HUES64 (cell line): ENCODE measurements around the gene FRMD3.

ENCODE experiments used
- H3K27ac ChIP-seq: 2 replicates; pipeline ENCODE4 v1.7.0; 2013; ENCODE audit warnings: low read depth, low read length, inconsistent platforms
- H3K27me3 ChIP-seq: 2 replicates; pipeline ENCODE4 v1.6.1; 2013; ENCODE audit warnings: mild to moderate bottlenecking, low read length; ENCODE audit not compliant: insufficient read depth
- H3K36me3 ChIP-seq: 2 replicates; pipeline ENCODE4 v1.6.1; 2013; ENCODE audit warnings: mild to moderate bottlenecking, low read length; ENCODE audit not compliant: insufficient read depth
- H3K4me1 ChIP-seq: 2 replicates; pipeline ENCODE4 v1.6.1; 2013; ENCODE audit warnings: mild to moderate bottlenecking, low read length, moderate library complexity; ENCODE audit not compliant: insufficient read depth
- H3K4me3 ChIP-seq: 2 replicates; pipeline ENCODE4 v1.5.1; 2013; ENCODE audit warnings: mild to moderate bottlenecking, low read length, moderate library complexity
- H3K9ac ChIP-seq: 2 replicates; pipeline ENCODE4 v1.6.1; 2013; ENCODE audit warnings: mild to moderate bottlenecking, low read depth, low read length
- H3K9me3 ChIP-seq: 2 replicates; pipeline ENCODE4 v1.6.1; 2013; ENCODE audit warnings: low read depth, low read length; ENCODE audit not compliant: insufficient read depth
- WGBS: fragments of 150-250, 120-280 bp; methylation state at CpG from one replicate; pipeline ENCODE4 v1.1.7; 2013; ENCODE audit warnings: missing lambda C conversion rate; 5-methylcytosine and 5-hydroxymethylcytosine counted together

FRMD3 gene

DNA sequence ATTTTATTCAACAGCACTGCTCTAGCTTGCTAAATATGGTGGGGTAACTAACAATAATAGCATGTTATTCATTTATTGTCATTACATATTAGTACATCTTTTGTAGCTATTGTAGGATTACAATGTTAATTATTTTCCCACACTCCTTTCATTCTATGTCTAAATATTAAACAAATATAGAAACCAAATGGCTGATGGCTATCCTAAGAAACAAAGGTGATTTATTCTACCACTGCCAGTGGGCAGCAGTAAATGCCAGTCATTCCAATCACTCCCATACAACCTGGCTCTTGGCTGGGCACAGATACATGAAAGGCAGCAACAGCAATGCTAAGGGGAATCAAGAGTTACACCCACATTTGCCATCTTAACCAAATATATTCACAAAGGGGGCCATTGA is 84.1 kb downstream of the FRMD3 start:
- no peak overlapping the region for H3K4me3 ChIP-seq
- H3K9ac ChIP-seq, result no peak overlapping the region
- no peak overlapping the region for H3K27ac ChIP-seq
- no peaks in the 10 kb centered on the region for H3K36me3 ChIP-seq
- H3K4me1 ChIP-seq, result no peaks in the 10 kb centered on the region
- no peaks in the 10 kb centered on the region for H3K9me3 ChIP-seq
- no peaks in the 10 kb centered on the region for H3K27me3 ChIP-seq

GRCh38 chr9:83451308-83451707 is 86.9 kb downstream of the FRMD3 start:
- Histone ChIP-seq H3K4me1 (no peaks in the 10 kb centered on the region), H3K27me3 (no peaks in the 10 kb centered on the region), H3K9ac (no peak overlapping the region), H3K27ac (no peak overlapping the region), H3K36me3 (no peaks in the 10 kb centered on the region), H3K4me3 (no peak overlapping the region), H3K9me3 (no peaks in the 10 kb centered on the region)
- WGBS, result 75% methylated on average over 4 of the region's 4 CpGs

GRCh38 chr9:83449983-83450382 is 88.2 kb downstream of the FRMD3 start:
- Histone ChIP-seq H3K9me3 (no peaks in the 10 kb centered on the region), H3K4me3 (no peak overlapping the region), H3K27ac (no peak overlapping the region), H3K9ac (no peak overlapping the region), H3K27me3 (no peaks in the 10 kb centered on the region), H3K36me3 (no peaks in the 10 kb centered on the region), H3K4me1 (no peaks in the 10 kb centered on the region)
- WGBS, result 93% methylated on average over 6 of the region's 6 CpGs

DNA sequence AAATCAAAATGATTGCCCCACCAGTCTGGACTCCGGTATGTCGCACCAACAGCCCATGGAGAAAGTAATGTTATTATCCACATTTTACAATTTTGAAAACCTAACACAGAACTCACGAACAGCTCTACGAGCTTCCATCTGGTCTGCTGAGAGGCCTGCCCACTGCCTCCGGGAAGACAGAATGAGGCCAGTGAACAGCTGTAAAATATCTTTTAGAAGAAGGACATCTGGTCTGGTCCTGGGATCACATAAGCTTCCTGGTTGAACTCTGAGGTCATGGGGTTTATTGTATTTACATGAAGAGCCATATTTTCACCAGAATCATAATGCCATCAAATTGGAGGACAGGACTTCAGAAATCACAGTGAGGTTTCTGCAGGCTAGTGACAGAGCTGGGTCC is 89.0 kb downstream of the FRMD3 start:
- Histone ChIP-seq H3K9ac (no peak overlapping the region), H3K9me3 (no peaks in the 10 kb centered on the region), H3K36me3 (no peaks in the 10 kb centered on the region), H3K27ac (no peak overlapping the region), H3K27me3 (no peaks in the 10 kb centered on the region), H3K4me3 (no peak overlapping the region), H3K4me1 (no peaks in the 10 kb centered on the region)
- 93% methylated on average over 5 of the region's 5 CpGs for WGBS

- H3K9ac ChIP-seq, result no peak overlapping the region
- H3K9me3 ChIP-seq, result no peaks in the 10 kb centered on the region
- no peak overlapping the region for H3K4me3 ChIP-seq
- H3K27me3 ChIP-seq, result no peaks in the 10 kb centered on the region
- H3K4me1 ChIP-seq, result no peaks in the 10 kb centered on the region
- H3K27ac ChIP-seq, result no peak overlapping the region
- 97% methylated on average over 5 of the region's 5 CpGs for WGBS
- H3K36me3 ChIP-seq, result no peaks in the 10 kb centered on the region
These were observed 89.6 kb downstream of the FRMD3 start for GRCh38 chr9:83448626-83449025.

- Histone ChIP-seq H3K9me3 (no peaks in the 10 kb centered on the region), H3K4me3 (no peak overlapping the region), H3K27ac (no peak overlapping the region), H3K4me1 (no peaks in the 10 kb centered on the region), H3K27me3 (no peaks in the 10 kb centered on the region), H3K36me3 (no peaks in the 10 kb centered on the region), H3K9ac (no peak overlapping the region)
- 96% methylated on average over 8 of the region's 8 CpGs for WGBS
These were observed 90.8 kb downstream of the FRMD3 start for GRCh38 chr9:83447351-83447750.

- Histone ChIP-seq H3K27me3 (no peaks in the 10 kb centered on the region), H3K9ac (no peak overlapping the region), H3K4me1 (no peaks in the 10 kb centered on the region), H3K36me3 (no peaks in the 10 kb centered on the region), H3K27ac (no peak overlapping the region), H3K4me3 (no peak overlapping the region), H3K9me3 (no peaks in the 10 kb centered on the region)
- WGBS, result 94% methylated on average over 6 of the region's 6 CpGs
These were observed 92.4 kb downstream of the FRMD3 start for GRCh38 chr9:83445703-83446265.

DNA sequence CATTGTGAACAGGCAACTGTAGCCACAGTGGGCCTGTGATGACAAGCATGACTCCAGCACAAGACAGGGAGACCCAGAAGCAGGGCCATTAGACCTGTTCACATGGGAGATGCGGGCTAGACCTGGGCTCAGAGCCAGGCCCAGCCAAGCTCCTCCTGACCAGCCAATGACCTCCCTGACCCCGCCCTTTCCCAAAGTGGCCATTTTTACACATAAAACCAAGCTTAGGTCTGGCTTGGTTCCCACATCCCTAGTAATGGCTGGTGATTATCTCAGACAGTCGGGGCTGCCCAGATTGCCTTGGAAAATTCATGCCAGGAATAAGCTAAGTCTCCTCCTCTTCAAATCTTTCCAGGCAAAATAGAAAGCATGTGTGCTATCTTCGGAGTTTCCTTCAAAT is 94.1 kb downstream of the FRMD3 start:
- H3K4me1 ChIP-seq, result no peaks in the 10 kb centered on the region
- H3K27ac ChIP-seq, result no peak overlapping the region
- H3K9ac ChIP-seq, result no peak overlapping the region
- H3K4me3 ChIP-seq, result no peak overlapping the region
- WGBS, result 93% methylated on average over 4 of the region's 4 CpGs
- H3K27me3 ChIP-seq, result no peaks in the 10 kb centered on the region
- H3K9me3 ChIP-seq, result no peaks in the 10 kb centered on the region
- no peaks in the 10 kb centered on the region for H3K36me3 ChIP-seq

DNA sequence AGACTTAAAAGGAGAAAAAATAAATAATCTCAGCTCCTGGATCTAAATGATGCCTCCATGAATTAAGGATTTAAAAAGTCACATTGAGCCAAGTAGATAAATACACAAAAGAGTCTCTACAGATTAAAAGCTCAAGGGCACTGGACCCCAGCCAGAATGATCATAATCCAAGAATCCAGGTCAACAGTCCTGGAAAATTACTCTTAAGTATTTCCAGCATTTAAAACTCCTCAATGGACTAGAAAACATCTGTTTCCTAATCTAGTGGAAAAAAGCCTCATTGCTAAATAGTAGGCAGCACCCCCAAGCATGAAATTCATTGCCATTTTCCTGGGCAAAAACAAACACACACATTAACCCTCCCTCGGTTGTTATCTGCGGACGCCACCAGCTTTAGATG is 96.8 kb downstream of the FRMD3 start:
- Histone ChIP-seq H3K27me3 (no peaks in the 10 kb centered on the region), H3K4me1 (no peaks in the 10 kb centered on the region), H3K4me3 (no peak overlapping the region), H3K9me3 (no peaks in the 10 kb centered on the region), H3K36me3 (no peaks in the 10 kb centered on the region), H3K9ac (no peak overlapping the region), H3K27ac (no peak overlapping the region)
- 99% methylated on average over 3 of the region's 3 CpGs for WGBS

GRCh38 chr9:83440641-83441040 is 97.6 kb downstream of the FRMD3 start:
- H3K4me1 ChIP-seq, result no peaks in the 10 kb centered on the region
- no peaks in the 10 kb centered on the region for H3K27me3 ChIP-seq
- H3K9ac ChIP-seq, result no peak overlapping the region
- H3K9me3 ChIP-seq, result no peaks in the 10 kb centered on the region
- H3K36me3 ChIP-seq, result no peaks in the 10 kb centered on the region
- no peak overlapping the region for H3K4me3 ChIP-seq
- 90% methylated on average over 5 of the region's 5 CpGs for WGBS
- H3K27ac ChIP-seq, result no peak overlapping the region

DNA sequence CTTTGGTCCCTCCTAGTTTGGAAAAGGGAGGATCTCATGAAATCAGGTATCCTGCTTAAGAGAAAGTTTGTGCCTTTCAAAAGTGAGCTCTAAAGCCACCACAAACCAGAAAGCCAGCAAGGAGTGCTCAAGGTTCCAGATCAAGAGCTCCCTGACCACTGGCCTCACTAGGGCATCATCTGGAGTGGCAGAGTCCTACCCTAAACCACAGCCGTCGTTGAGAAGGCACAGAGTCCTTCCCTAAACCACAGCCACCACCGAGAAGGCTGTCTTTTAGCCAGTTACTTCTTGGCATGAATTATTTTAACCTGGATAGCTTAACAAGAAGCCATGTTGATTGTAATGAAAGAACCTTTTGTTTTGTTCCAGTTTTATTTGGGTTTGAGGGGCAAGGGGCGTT is 102.9 kb downstream of the FRMD3 start:
- H3K4me3 ChIP-seq, result no peak overlapping the region
- H3K36me3 ChIP-seq, result no peaks in the 10 kb centered on the region
- H3K27me3 ChIP-seq, result no peaks in the 10 kb centered on the region
- 93% methylated on average over 4 of the region's 4 CpGs for WGBS
- no peak overlapping the region for H3K9ac ChIP-seq
- no peak overlapping the region for H3K27ac ChIP-seq
- peaks cover 3% of the 10 kb centered on the region; the same call in 1 of the 2 replicates for H3K4me1 ChIP-seq
- H3K9me3 ChIP-seq, result no peaks in the 10 kb centered on the region

DNA sequence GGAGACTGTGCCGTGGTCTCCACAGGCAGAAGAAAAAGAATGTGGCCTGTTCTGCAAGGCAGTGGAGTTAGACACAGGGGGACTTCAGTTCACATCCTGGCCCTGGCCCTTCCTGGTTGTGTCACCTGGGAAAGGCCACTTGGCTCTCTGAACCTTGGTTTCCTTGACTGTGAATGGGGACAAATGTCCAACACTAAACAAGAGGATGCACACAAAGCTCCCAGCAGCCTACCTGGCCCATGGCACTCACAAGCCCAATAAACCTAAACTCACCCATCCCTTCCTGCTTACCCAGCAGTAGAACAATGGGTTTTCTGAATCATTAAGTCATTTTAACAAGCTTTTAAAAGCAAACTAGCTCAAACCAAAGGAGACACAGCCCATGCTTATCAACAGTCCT is 103.9 kb downstream of the FRMD3 start:
- H3K27me3 ChIP-seq, result no peaks in the 10 kb centered on the region
- H3K9me3 ChIP-seq, result no peaks in the 10 kb centered on the region
- WGBS, result 98% methylated on average over 1 of the region's 1 CpG

More for the DNA sequence above, 103.9 kb downstream of the FRMD3 start:
- no peak overlapping the region for H3K27ac ChIP-seq
- no peak overlapping the region for H3K9ac ChIP-seq
- peaks cover 3% of the 10 kb centered on the region; the same call in 1 of the 2 replicates for H3K4me1 ChIP-seq
- no peak overlapping the region for H3K4me3 ChIP-seq
- no peaks in the 10 kb centered on the region for H3K36me3 ChIP-seq
